Ovary (tissue), 3 donors: ENCODE results near the gene CNPPD1.

Source experiments
- POLR2A ChIP-seq: fragments of 450-650 bp; IDR thresholded peaks from one replicate; pipeline ENCODE4 v1.6.1; 2017; ENCODE audit warnings: antibody characterized with exemption, mild to moderate bottlenecking, moderate library complexity
- TF ChIP-seq, protein P1 (sequence below), 3 donors: fragments of 450-650 bp in 2 of 3; fragments of 200-600 bp in 1 of 3; IDR thresholded peaks; one replicate each; pipeline versions ENCODE4 v1.5.1 to v1.8.0; 2016 to 2022; ENCODE audit warnings: antibody characterized with exemption in 3 of 3, mild to moderate bottlenecking in 1 of 3
- donor health status: DM: no; HTN: no; CAD: no.

- TF ChIP-seq, protein P1, sequence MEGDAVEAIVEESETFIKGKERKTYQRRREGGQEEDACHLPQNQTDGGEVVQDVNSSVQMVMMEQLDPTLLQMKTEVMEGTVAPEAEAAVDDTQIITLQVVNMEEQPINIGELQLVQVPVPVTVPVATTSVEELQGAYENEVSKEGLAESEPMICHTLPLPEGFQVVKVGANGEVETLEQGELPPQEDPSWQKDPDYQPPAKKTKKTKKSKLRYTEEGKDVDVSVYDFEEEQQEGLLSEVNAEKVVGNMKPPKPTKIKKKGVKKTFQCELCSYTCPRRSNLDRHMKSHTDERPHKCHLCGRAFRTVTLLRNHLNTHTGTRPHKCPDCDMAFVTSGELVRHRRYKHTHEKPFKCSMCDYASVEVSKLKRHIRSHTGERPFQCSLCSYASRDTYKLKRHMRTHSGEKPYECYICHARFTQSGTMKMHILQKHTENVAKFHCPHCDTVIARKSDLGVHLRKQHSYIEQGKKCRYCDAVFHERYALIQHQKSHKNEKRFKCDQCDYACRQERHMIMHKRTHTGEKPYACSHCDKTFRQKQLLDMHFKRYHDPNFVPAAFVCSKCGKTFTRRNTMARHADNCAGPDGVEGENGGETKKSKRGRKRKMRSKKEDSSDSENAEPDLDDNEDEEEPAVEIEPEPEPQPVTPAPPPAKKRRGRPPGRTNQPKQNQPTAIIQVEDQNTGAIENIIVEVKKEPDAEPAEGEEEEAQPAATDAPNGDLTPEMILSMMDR (IDR thresholded peaks at IDR 0.05): no peak
- TF ChIP-seq POLR2A: no peak
Observed at GRCh38 chr2:219219784-219220532, 43.2 kb upstream of the CNPPD1 start.
